H1 (cell line): ENCODE results near the gene ZSCAN4. TPM values are rescaled to one million over a fixed set of nuclear protein-coding genes. Genes with fewer than 3 reads are reported as not detected.
A peak's percentile ranks its signal among the peaks of the same experiment; 100 is the strongest.

Experiments used
- ASH2L ChIP-seq: fragments of 200-600, 300-600 bp; sonication (generic); IDR thresholded peaks from one replicate; pipeline ENCODE4 v1.7.1; 2017; ENCODE audit warnings: low read length
- POLR2AphosphoS5 ChIP-seq: IDR thresholded peaks from 2 replicates; pipeline ENCODE4 v1.6.1; 2011; ENCODE audit warnings: low read depth, low read length
- RBBP5 ChIP-seq: IDR thresholded peaks from 2 replicates; pipeline ENCODE4 v1.7.1; 2012; ENCODE audit warnings: low read depth, mild to moderate bottlenecking, inconsistent platforms, low read length, moderate library complexity, borderline replicate concordance
- SAP30 ChIP-seq: fragments of 300-600 bp; sonication (generic); IDR thresholded peaks from 2 replicates; pipeline ENCODE4 v1.7.1; 2012; ENCODE audit warnings: low read length, moderate library complexity, mild to moderate bottlenecking, inconsistent platforms; ENCODE audit not compliant: insufficient read depth, insufficient replicate concordance
- SIN3A ChIP-seq, 2 experiments: IDR thresholded peaks in 1 of 2; conservative IDR thresholded peaks in 1 of 2; 2 replicates each; pipeline ENCODE4 v1.6.1; 2011 to 2012; ENCODE audit warnings: low read length in 2 of 2, improper control_type of control experiment in 1 of 2, low read depth in 1 of 2, mild to moderate bottlenecking in 1 of 2
- TBP ChIP-seq: IDR thresholded peaks from 2 replicates; pipeline ENCODE4 v1.6.1; 2011; ENCODE audit warnings: low read depth, low read length, improper control_type of control experiment
- polyA plus RNA-seq, 7 experiments: library from polyadenylated mRNA; depleted of rRNA in 3 of 7; stranded (reverse) in 5 of 7; unstranded in 2 of 7; fragments of >200 nt in 5 of 7; fragments of 200-250 nt in 2 of 7; gene quantifications; 1 replicate in 5 of 7; 2 replicates in 1 of 7; 4 replicates in 1 of 7; pipeline versions ENCODE4 v1.2.1 to v1.2.3, GENCODE V29; 2011 to 2013; ENCODE audit warnings: missing spikeins in 2 of 7, mixed read lengths in 2 of 7
- total RNA-seq: library from RNA; stranded (reverse); fragmentation: NEBNext Ultra II Directional; extraction: Animal tissue kit (Norgen Biotek cat#: 25700); gene quantifications from 2 replicates; pipeline ENCODE4 v1.2.1, GENCODE V29; 2021
- TF ChIP-seq, protein P1 (sequence below): IDR thresholded peaks from 2 replicates; pipeline ENCODE4 v1.6.1; 2012; ENCODE audit warnings: low read length, inconsistent platforms
- TF ChIP-seq, protein P2 (sequence below): IDR thresholded peaks from 2 replicates; pipeline ENCODE4 v1.6.1; 2012; ENCODE audit warnings: inconsistent platforms
- TF ChIP-seq, protein P3 (sequence below): IDR thresholded peaks from 2 replicates; pipeline ENCODE4 v1.6.1; 2012; ENCODE audit warnings: inconsistent platforms

Gene ZSCAN4
- total and polyA plus RNA-seq, 2 of the 8 experiments (the other 6 are each of a cell fraction or from before 2014, with no cell fraction given): not detected

DNA sequence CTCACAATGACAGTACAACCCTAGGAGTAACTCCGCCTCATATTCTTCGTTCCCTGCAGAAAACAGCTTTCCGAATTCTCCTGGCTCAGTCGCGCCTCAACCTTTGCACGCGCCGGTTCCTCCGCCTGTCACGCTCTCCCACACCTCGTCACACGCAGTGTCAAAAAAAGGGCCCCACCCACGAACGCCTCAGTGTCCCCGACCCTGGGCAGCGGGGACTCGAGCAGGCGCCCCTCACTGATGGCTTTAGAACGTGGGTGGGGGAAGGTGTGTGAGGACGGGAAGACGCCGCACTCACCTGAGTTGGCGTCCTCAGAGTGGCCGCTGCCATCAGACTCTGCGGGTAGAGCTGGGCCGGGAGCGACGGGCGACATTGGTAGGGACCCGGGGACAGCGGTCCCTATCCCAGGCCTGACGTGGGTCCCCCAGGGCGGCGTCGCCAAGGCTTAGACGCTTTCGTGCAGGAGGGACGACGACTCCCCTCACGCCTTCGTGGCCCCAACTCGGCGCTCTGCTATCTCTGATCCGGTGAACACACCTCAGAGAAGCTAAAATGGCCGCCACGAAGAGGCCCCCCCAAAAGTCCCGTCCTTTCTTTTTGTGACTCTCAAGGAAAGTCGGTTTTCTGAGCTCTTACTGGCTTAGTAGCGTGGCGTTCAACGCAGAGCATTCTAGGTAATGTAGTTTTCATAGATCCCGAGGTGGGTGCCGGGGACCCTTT lies 40.1 kb downstream of the ZSCAN4 start, which contains the start of gene ZNF154 (continued):
- TF ChIP-seq, protein P1, sequence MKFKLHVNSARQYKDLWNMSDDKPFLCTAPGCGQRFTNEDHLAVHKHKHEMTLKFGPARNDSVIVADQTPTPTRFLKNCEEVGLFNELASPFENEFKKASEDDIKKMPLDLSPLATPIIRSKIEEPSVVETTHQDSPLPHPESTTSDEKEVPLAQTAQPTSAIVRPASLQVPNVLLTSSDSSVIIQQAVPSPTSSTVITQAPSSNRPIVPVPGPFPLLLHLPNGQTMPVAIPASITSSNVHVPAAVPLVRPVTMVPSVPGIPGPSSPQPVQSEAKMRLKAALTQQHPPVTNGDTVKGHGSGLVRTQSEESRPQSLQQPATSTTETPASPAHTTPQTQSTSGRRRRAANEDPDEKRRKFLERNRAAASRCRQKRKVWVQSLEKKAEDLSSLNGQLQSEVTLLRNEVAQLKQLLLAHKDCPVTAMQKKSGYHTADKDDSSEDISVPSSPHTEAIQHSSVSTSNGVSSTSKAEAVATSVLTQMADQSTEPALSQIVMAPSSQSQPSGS: 0 out of 2 replicates have a peak, but pooled peaks have one; percentile 23
- TF ChIP-seq, protein P2, sequence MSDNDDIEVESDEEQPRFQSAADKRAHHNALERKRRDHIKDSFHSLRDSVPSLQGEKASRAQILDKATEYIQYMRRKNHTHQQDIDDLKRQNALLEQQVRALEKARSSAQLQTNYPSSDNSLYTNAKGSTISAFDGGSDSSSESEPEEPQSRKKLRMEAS: peak; percentile 39; the same call in 1 of the 2 replicates
- TF ChIP-seq POLR2AphosphoS5 (no peak; the same call in none of the 2 replicates), SAP30 (peak; percentile 59), TBP (peak; percentile 43; the same call in 1 of the 2 replicates), RBBP5 (0 out of 2 replicates have a peak, but pooled peaks have one; percentile 50), SIN3A (conservative IDR thresholded peaks at IDR 0.05 in 1 of 2, IDR thresholded peaks at IDR 0.05 in 1 of 2; ENCODE audit: low read depth in 1 of 2, low read length in 2 of 2) (peak; percentile 29 to 81; a peak in 2 of 4 replicates), ASH2L (peak; percentile 98)
- TF ChIP-seq, protein P3, sequence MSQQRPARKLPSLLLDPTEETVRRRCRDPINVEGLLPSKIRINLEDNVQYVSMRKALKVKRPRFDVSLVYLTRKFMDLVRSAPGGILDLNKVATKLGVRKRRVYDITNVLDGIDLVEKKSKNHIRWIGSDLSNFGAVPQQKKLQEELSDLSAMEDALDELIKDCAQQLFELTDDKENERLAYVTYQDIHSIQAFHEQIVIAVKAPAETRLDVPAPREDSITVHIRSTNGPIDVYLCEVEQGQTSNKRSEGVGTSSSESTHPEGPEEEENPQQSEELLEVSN: no peak
- TF ChIP-seq, all 59 proteins: peak for 15
